ENCODE results near the gene TFB2M.
"Not testable (repeated sequence)": the region's sequence is repeated elsewhere in the genome, so short reads cannot be mapped to it uniquely, and the experiment has no call there.

TFB2M gene

GRCh38 chr1:246583056-246583440 lies 17.0 kb upstream of the TFB2M start:
- DNase-seq (ENCODE audit: low read depth): no peak

DNA sequence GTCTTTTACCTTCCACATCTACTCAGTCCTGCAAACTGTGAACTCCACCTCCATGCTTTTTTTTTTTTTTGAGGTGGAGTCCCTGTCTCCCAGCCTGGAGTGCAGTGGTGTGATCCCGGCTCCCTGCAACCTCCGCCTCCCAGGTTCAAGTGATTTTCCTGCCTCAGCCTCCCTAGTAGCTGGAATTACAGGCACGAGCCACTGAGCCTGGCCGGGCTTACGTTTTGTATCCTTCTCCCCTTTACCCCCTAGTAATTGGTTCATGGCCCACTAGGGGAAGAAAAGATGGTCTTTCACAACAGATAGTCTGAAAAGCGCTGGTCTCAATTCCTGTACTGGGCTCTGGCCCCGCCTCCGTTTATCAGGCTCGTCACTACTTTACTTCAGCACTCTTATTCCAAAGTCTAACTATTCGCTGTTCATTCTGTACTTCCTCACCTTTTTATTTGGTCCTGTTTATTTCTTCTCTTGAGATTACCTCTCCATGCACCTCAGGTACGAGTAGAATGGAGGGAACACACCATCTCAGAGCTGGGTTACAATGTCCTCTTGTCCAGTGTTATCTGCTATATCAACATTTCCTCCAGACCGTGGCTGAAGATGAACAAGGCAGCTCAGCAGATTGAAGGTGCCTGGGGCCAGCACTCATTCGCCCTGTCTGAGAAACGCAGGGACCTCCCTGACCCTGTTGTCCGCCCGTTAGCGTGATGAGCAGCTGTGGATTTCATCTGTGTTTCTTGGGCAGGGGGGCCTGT lies 16.4 kb upstream of the TFB2M start:
- no peak for DNase-seq (ENCODE audit: low read depth)

GRCh38 chr1:246580497-246581370 lies 14.7 kb upstream of the TFB2M start:
- DNase-seq (ENCODE audit: low read depth): no peak

DNA sequence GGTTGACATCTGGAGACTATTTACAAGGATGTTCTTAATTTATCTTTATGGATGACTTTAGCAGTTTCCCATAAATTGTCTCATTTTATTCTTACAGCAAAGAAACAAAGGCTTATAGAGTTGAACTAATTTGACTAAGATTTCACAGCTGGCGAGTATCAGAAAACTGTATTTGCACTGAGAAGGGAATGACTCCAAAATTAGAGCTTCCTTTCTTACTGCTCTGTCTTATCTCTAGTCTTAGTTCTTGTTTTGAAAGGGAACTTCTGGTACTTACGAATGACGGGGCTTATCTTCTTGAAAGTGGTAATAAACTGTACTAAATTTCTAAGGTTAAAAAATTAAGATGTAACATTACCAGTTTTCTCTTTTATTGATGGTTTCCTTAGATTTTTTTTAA lies 13.8 kb upstream of the TFB2M start:
- no peak for DNase-seq (ENCODE audit: low read depth)

- DNase-seq (ENCODE audit: low read depth): no peak
These were observed 11.7 kb upstream of the TFB2M start for GRCh38 chr1:246577720-246578106.

- DNase-seq (ENCODE audit: low read depth): no peak
These were observed 11.1 kb upstream of the TFB2M start for GRCh38 chr1:246577082-246577719.

- no peak for DNase-seq (ENCODE audit: low read depth)
These were observed 10.6 kb upstream of the TFB2M start for GRCh38 chr1:246576709-246577032.

GRCh38 chr1:246573491-246573890 lies 7.4 kb upstream of the TFB2M start:
- no peak for DNase-seq (ENCODE audit: low read depth)

DNA sequence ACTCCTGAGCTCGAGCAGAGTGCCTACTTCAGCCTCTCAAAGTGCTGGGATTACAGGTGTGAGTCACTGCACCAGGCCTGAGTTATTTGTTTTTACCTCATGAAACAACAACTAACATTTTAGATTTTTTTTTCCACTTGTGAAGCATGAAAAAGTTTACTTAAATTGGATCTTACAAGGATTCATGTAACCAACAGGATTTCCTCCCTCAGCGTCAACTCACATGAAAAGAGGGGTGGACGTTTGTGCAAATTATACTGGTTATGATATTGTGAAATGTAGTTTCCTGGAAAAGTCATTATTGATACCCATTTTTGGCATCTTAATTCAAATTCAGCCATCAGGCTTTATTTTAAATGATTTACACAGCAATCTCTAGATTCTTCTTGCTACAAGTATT lies 6.7 kb upstream of the TFB2M start:
- DNase-seq (ENCODE audit: low read depth): no peak

GRCh38 chr1:246571953-246572352 lies 5.9 kb upstream of the TFB2M start:
- DNase-seq (ENCODE audit: low read depth): no peak

GRCh38 chr1:246571309-246571708 lies 5.2 kb upstream of the TFB2M start:
- not testable (repeated sequence) for DNase-seq (ENCODE audit: low read depth)

DNA sequence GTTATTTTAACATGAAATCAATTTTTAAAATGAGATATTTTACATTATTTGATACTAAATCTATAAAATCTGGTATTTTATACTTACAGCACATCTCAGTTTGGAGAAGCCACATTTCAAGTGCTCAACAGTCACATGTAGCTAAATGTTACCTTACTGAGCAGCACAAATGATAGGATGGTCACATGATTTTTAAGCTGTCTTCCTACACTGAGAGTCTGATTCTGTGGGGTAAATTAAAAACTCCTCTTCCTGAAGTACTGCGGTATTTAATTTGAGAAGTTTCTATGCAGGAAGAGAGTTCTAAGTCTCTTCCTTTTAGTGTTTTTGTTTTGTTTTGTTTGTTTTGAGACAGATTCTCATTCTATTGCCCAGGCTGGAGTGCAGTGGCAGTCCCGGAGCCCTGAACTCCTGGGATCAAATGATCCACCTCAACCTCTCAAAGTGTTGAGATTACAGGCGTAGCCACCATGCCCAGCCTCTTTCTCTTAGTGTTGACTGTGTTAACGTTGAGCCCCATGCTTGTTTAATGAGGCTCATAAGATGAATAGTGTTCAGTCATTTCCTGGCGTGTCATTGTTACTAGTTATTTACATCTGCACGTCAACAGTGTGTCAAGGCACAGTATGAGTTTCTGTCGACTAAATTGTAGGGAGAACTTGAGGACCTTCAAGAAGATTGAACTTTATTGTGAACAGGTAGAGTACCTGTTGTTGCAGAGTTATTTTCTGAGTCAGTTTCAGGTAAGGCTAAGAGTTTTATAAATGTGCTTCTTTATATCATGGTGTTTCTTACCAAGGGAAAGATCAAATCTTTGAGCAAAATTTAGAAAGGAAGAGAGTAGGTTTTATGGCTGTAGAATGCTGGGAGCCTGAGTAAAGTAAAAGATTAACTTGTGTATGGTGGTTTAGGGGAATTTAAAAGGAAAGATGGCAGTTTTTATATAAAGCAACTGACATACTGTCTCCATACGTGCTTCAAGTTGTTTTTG lies 3.5 kb upstream of the TFB2M start:
- no peak for DNase-seq (ENCODE audit: low read depth)

DNA sequence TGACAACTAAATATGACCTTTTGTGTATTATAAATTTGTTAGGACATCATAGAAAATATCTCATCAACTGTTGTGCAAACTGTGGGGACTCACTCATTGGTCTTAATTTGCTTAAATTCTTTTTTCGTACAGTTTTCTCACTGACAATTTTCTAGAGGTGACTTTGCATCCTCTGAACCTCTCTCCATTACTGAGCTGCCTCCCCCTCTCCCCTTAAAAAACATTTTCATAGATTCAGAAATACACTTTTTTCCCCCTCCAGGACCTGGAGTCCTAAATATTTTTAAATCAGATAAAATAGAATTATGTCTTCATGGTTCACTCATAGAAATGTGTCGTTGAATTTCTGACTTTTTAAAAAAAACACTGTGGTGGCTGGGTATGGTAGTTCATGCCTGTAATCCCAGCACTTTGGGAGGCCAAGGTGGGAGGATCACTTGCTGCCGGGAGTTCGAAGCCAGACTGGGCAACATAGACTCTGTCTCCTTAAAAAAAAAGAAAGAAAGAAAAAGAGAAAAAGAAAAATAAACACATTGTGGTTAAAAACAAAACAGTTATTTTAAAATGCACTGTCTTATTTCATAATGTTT lies 1.7 kb upstream of the TFB2M start:
- no peak for DNase-seq (ENCODE audit: low read depth)

DNA sequence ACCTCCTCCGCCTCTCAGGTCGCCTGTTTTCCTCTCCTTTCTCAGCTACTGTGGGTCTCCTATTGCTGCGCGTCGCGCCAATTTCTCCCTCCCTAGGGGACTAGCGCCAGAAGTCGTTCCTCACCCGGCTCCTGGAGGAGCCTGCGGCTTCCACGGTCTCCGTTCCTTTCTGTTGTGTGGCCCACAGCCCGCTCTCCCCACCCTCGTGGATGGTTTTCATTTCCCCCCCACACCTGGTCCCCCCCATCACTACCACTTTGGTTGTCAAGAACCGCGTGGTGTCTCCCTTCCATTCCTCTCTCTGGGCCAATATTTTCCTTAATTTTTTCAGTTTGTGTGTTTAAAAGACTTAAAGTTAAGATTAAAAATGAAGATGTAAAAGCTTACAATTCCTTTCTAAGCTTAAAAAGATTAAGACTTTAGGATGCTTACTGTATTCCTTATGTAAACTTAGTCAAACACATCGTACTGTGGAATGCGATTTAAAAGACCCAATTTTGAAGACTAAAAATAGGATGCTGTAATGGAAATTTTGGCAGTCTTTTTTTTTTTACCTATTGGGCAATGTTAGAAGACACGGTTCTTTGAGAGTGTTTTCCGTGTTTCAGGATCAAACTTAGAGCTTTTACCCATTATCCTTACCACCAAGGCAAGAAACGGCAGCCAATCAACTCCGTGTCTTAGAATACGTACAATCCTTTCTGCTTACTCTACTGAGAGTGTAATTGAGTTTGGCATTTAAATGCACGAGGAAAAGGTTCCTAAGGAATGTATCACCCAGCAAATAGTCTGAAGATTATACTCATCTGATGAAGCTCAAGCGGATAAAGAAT lies 968 bp upstream of the TFB2M start:
- DNase-seq (ENCODE audit: low read depth): no peak

DNA sequence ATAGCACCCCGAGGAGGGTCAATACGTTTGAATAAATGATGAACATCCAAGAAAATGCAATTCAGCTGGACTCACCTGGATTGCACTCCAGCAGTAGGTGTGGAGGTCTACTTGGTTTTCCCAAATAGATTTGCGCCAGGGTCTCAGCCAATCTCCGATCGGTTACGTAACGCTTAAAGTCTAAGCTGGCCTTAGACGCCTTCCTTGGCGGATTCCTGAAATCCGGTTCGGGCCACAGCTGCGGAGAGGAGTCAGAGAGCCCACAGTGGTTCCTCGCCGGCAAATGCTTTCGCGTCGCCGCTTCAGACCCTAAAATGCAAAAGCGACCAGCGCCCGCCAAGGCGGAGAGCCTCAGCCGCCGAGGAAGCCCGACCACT lies 322 bp downstream of the TFB2M start:
- DNase-seq (ENCODE audit: low read depth): no peak

DNA sequence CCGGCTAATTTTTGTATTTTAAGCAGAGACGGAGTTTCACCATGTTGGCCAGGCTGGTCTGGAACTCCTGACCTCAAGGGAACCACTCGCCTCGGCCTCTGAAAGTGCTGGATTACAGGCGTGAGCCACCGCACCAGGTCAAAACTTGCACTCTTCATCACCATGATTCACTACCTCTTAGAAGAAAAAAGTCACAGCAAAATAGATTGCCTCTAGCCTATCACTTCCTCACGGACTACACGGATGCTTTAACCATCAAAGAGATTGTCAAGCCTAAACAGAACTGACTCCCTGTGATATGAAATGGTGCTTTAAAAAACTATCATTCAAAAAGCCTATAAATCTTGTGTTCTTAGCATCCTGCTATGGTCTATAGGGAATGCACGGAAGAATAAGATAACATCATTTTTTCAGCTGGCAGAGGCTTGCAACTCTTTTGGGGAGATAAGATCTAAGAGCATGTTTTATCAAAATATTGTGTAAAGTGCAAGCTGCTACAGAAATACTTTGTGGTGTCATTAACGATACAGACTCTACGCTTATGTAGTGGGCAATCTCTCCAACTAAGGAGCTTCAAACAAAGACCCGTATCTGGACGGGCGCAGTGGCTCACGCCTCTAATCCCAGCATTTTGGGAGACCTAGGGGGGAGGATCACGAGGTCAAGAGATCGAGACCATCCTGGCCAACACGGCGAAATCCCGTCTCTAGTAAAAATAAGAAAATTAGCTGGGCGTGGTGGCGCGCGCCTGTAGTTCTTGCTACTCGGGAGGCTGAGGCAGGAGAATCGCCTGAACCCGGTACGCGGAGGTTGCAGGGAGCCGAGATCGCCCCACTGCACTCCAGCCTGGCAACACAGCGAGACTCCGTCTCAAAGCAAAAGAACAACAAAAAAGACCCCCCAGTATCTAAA lies 966 bp downstream of the TFB2M start:
- DNase-seq (ENCODE audit: low read depth): no peak

DNA sequence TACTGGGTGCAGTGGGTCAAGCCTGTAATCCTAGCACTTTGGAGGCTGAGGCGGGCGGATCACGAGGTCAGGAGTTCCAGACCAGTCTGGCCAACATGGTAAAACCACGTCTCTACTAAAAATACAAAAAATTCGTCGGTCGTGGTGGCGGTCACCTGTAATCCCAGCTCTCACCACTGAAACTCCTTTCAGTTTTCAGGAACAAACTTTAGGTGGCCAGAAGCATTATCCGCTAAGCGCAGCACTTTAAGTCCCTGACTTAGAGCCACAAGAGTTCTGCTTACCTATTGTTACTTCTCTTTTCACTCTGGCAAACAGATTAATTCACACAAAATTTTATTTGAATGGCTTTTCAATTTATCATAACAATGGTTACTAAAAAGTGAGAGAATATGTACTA lies 5.2 kb downstream of the TFB2M start:
- DNase-seq (ENCODE audit: low read depth): not testable (repeated sequence)

GRCh38 chr1:246559310-246559709 lies 6.8 kb downstream of the TFB2M start:
- DNase-seq (ENCODE audit: low read depth): no peak

GRCh38 chr1:246558041-246558440 lies 8.0 kb downstream of the TFB2M start:
- DNase-seq (ENCODE audit: low read depth): no peak

DNA sequence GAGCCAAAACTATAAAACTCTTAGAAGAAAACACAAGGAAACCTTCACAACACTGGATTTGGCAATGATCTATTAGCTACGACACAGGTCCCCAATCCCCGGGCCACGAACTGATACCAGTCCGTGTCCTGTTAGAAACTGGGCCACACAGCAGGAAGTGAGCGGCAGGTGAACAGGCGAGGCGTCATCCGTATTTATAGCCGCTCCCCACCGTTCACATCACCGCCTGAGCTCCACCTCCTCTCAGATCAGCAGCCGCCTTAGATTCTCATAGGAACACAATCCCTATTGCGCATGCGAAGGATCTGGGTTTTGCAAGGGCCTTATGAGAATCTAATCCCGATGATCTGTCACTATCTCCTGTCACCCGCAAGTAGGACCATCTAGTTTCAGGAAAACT lies 11.9 kb downstream of the TFB2M start:
- no peak for DNase-seq (ENCODE audit: low read depth)
